Measurements from ENCODE around the gene CUEDC1.

Gene CUEDC1

DNA sequence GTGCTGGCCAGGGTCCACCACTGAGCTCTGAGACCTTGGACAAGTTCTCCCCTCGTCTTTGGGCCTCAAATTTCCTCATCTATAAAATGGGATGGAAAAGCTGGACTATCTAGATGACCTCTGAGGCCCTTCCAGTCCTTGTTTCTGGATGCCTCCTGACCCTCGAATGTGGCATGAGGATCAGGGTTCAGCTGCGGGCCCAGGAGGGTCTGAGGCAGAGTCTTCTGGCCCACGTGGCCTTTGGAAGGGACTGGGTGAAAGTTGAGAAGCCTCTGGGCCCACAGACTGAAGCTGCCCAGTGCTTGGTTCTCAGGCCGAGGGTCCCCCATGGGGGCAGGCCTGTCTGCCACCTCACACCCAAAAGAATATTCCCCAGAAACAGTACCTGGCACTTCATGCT, 88.5 kb downstream of the CUEDC1 start:
- H3K27ac ChIP-seq (replicated peaks) = peak overlapping the region; percentile 92
- TF ChIP-seq POLR2AphosphoS5 (IDR thresholded peaks at IDR 0.05; ENCODE audit: low read depth) (no peak), GABPA (IDR thresholded peaks at IDR 0.05; ENCODE audit: low read depth) (no peak), SPI1 (IDR thresholded peaks at IDR 0.05; ENCODE audit: borderline replicate concordance, low read depth) (no peak)
- TF ChIP-seq, protein P1, sequence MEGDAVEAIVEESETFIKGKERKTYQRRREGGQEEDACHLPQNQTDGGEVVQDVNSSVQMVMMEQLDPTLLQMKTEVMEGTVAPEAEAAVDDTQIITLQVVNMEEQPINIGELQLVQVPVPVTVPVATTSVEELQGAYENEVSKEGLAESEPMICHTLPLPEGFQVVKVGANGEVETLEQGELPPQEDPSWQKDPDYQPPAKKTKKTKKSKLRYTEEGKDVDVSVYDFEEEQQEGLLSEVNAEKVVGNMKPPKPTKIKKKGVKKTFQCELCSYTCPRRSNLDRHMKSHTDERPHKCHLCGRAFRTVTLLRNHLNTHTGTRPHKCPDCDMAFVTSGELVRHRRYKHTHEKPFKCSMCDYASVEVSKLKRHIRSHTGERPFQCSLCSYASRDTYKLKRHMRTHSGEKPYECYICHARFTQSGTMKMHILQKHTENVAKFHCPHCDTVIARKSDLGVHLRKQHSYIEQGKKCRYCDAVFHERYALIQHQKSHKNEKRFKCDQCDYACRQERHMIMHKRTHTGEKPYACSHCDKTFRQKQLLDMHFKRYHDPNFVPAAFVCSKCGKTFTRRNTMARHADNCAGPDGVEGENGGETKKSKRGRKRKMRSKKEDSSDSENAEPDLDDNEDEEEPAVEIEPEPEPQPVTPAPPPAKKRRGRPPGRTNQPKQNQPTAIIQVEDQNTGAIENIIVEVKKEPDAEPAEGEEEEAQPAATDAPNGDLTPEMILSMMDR (IDR thresholded peaks at IDR 0.05; ENCODE audit: insufficient read depth, low read length) = no peak
- TF ChIP-seq, protein P2, sequence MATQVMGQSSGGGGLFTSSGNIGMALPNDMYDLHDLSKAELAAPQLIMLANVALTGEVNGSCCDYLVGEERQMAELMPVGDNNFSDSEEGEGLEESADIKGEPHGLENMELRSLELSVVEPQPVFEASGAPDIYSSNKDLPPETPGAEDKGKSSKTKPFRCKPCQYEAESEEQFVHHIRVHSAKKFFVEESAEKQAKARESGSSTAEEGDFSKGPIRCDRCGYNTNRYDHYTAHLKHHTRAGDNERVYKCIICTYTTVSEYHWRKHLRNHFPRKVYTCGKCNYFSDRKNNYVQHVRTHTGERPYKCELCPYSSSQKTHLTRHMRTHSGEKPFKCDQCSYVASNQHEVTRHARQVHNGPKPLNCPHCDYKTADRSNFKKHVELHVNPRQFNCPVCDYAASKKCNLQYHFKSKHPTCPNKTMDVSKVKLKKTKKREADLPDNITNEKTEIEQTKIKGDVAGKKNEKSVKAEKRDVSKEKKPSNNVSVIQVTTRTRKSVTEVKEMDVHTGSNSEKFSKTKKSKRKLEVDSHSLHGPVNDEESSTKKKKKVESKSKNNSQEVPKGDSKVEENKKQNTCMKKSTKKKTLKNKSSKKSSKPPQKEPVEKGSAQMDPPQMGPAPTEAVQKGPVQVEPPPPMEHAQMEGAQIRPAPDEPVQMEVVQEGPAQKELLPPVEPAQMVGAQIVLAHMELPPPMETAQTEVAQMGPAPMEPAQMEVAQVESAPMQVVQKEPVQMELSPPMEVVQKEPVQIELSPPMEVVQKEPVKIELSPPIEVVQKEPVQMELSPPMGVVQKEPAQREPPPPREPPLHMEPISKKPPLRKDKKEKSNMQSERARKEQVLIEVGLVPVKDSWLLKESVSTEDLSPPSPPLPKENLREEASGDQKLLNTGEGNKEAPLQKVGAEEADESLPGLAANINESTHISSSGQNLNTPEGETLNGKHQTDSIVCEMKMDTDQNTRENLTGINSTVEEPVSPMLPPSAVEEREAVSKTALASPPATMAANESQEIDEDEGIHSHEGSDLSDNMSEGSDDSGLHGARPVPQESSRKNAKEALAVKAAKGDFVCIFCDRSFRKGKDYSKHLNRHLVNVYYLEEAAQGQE (IDR thresholded peaks at IDR 0.05; ENCODE audit: insufficient replicate concordance, low read depth) = no peak
- DNase-seq (ENCODE audit: low read depth in 1 of 2, low spot score in 1 of 2) = no peak
- H3K27me3 ChIP-seq (ENCODE audit: insufficient read depth, poor library complexity, severe bottlenecking) = no peaks in the 10 kb centered on the region
- H3K4me3 ChIP-seq (replicated peaks; ENCODE audit: insufficient read depth, low read length) = no peak overlapping the region

DNA sequence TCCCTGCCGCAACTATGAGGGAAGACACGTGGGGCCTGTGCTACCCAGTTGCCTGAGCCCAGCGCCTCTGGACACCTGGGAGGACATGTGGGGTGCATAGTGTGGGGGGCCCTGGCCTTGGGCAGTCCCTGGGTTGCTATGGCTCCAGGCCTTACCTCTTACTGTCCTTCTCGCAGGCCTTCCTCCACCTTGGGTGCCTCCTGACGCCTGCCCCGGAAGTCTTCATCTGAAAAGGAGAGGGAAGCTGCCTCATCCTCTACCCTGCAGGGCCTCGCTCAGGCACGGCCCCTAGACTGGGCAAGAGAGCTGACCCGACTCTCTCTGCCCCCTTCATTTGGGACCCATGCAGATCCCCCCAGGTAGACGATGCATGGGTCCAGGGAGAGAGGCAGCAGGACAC, 88.9 kb downstream of the CUEDC1 start:
- Histone ChIP-seq H3K27me3 (ENCODE audit: insufficient read depth, poor library complexity, severe bottlenecking) (no peaks in the 10 kb centered on the region), H3K4me3 (replicated peaks; ENCODE audit: insufficient read depth, low read length) (no peak overlapping the region), H3K27ac (replicated peaks) (peak overlapping the region; percentile 92; the same call in 1 of the 2 replicates)
- DNase-seq (ENCODE audit: low read depth in 1 of 2, low spot score in 1 of 2) = no peak
- TF ChIP-seq POLR2AphosphoS5 (IDR thresholded peaks at IDR 0.05; ENCODE audit: low read depth) (no peak), SPI1 (IDR thresholded peaks at IDR 0.05; ENCODE audit: borderline replicate concordance, low read depth) (no peak), GABPA (IDR thresholded peaks at IDR 0.05; ENCODE audit: low read depth) (no peak)
- TF ChIP-seq, protein P2 (IDR thresholded peaks at IDR 0.05; ENCODE audit: insufficient replicate concordance, low read depth) = no peak
- TF ChIP-seq, protein P1 (IDR thresholded peaks at IDR 0.05; ENCODE audit: insufficient read depth, low read length) = no peak

DNA sequence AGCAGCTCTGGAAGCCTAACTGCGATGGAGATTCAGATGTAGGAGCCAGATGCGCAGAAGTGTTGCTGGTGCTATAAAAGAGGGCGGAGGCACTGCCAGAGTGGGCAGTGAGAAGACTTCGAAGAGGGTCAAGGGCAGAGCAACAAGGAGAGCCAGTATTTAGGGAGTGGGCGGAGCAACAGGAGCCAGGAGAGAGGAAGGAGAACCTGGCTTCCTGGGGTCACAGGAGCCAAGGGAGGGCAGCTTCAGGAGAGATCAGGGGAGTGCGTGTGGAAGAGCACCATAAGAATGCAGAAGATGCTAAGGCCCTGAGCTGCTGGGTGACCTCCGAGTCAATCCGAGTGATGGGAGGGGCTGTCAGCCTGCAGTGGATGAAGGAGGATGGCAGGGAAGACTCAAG, 90.9 kb downstream of the CUEDC1 start:
- H3K27ac ChIP-seq (replicated peaks) = no peak overlapping the region
- TF ChIP-seq, protein P2 (IDR thresholded peaks at IDR 0.05; ENCODE audit: insufficient replicate concordance, low read depth) = no peak
- TF ChIP-seq GABPA (IDR thresholded peaks at IDR 0.05; ENCODE audit: low read depth) = no peak
- TF ChIP-seq SPI1 (IDR thresholded peaks at IDR 0.05; ENCODE audit: borderline replicate concordance, low read depth) = no peak
- no peak for TF ChIP-seq POLR2AphosphoS5 (IDR thresholded peaks at IDR 0.05; ENCODE audit: low read depth)
- TF ChIP-seq, protein P1 (IDR thresholded peaks at IDR 0.05; ENCODE audit: insufficient read depth, low read length) = no peak
- no peak for DNase-seq (ENCODE audit: low read depth in 1 of 2, low spot score in 1 of 2)
- H3K27me3 ChIP-seq (ENCODE audit: insufficient read depth, poor library complexity, severe bottlenecking) = no peaks in the 10 kb centered on the region
- H3K4me3 ChIP-seq (replicated peaks; ENCODE audit: insufficient read depth, low read length) = no peak overlapping the region

All from HL-60 (cell line).